ENCODE data around the gene OSBP2.

OSBP2 gene

DNA sequence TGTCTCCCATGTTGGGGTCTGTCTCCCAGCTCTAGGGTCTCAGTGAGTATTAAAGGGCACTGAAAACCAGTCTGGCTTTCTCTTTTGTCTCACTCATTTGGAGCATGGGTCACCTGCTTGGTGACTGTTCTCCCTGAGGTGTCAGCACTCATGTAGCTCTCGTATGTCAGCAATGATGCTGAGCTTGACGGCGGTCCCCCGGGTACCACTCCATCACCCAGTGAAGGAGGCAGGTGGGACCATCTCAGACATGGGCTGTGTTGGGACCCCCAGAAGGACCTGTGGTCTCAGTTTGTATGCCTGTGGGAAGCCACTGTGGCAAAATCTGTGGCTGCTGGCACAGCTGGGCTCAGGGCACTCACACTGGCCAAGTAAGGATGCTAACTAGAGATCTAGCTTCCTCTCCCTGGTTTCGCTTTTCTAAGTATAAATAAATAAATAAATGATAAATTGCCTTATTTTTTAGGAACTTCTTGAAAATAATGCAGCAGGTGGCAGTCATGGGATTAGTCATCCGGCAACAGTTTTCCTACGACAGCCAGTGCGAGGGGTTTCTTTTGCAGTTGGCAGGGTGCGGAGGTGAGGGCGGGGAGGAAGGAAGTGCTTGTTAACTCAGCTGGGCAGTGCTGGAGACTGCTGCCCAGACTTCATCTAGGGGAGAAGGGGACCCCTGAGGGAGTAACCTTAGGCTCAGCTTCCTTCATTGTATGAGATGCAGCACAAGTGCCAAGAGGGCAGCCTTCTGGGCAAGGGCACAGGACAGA is 48.8 kb downstream of the OSBP2 start:
- no peaks in the 10 kb centered on the region for H3K4me1 ChIP-seq (ENCODE audit: insufficient read depth, low read length, severe bottlenecking)
- H3K27ac ChIP-seq (ENCODE audit: low read depth, low read length, poor library complexity, severe bottlenecking): no peak overlapping the region
- no peaks in the 10 kb centered on the region; the same call in 1 of the 2 replicates for H3K27me3 ChIP-seq (ENCODE audit: insufficient read depth, low read length)
- no peak overlapping the region for H2AFZ ChIP-seq (ENCODE audit: low read length)
- no peaks in the 10 kb centered on the region for H3K36me3 ChIP-seq (ENCODE audit: insufficient read depth, low read length)
- no peak overlapping the region for H3K9ac ChIP-seq (ENCODE audit: low read length)
- H3K4me2 ChIP-seq (ENCODE audit: low read length): no peak overlapping the region
- no peaks in the 10 kb centered on the region for H3K9me3 ChIP-seq (ENCODE audit: low read length)
- H3K9me2 ChIP-seq (ENCODE audit: low read depth, low read length): no peaks in the 10 kb centered on the region
- no peak overlapping the region for H3K4me3 ChIP-seq (ENCODE audit: low read depth, low read length, poor library complexity, severe bottlenecking)
- no peaks in the 10 kb centered on the region for H3K79me2 ChIP-seq (ENCODE audit: insufficient read depth, low read length)
- TF ChIP-seq, protein P1, sequence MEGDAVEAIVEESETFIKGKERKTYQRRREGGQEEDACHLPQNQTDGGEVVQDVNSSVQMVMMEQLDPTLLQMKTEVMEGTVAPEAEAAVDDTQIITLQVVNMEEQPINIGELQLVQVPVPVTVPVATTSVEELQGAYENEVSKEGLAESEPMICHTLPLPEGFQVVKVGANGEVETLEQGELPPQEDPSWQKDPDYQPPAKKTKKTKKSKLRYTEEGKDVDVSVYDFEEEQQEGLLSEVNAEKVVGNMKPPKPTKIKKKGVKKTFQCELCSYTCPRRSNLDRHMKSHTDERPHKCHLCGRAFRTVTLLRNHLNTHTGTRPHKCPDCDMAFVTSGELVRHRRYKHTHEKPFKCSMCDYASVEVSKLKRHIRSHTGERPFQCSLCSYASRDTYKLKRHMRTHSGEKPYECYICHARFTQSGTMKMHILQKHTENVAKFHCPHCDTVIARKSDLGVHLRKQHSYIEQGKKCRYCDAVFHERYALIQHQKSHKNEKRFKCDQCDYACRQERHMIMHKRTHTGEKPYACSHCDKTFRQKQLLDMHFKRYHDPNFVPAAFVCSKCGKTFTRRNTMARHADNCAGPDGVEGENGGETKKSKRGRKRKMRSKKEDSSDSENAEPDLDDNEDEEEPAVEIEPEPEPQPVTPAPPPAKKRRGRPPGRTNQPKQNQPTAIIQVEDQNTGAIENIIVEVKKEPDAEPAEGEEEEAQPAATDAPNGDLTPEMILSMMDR (IDR thresholded peaks at IDR 0.05; ENCODE audit: low read length): no peak
- TF ChIP-seq EZH2 (IDR thresholded peaks at IDR 0.05; ENCODE audit: borderline replicate concordance, low read length): no peak
- H4K20me1 ChIP-seq (ENCODE audit: insufficient read depth, low read length): no peaks in the 10 kb centered on the region
- no peaks in the 10 kb centered on the region for H3F3A ChIP-seq (ENCODE audit: insufficient read depth, low read length)

DNA sequence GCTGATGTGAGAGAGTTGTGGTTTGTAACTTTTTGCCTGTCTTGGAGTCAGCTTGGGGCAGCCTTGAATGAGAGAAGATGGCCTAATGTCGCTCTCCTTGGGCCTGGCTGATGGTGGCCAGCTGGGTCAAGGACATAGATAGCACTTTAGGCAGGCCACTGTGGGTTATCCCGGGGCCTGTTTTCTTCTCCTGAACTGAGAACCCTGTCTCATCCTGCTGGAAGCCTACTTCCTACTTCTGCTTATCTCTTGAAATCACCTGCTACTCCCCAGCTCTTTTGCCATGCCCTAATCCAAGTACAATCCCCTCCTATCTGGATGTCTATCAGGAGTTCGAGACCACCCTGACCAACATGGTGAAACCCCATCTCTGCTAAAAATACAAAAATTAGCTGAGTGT is 49.5 kb downstream of the OSBP2 start:
- H3K27me3 ChIP-seq (ENCODE audit: insufficient read depth, low read length): no peaks in the 10 kb centered on the region; the same call in 1 of the 2 replicates
- H3K79me2 ChIP-seq (ENCODE audit: insufficient read depth, low read length): no peaks in the 10 kb centered on the region
- no peaks in the 10 kb centered on the region for H3K9me3 ChIP-seq (ENCODE audit: low read length)
- H3F3A ChIP-seq (ENCODE audit: insufficient read depth, low read length): no peaks in the 10 kb centered on the region
- TF ChIP-seq, protein P1 (IDR thresholded peaks at IDR 0.05; ENCODE audit: low read length): no peak
- TF ChIP-seq EZH2 (IDR thresholded peaks at IDR 0.05; ENCODE audit: borderline replicate concordance, low read length): no peak
- H3K4me2 ChIP-seq (ENCODE audit: low read length): no peak overlapping the region
- no peak overlapping the region for H3K4me3 ChIP-seq (ENCODE audit: low read depth, low read length, poor library complexity, severe bottlenecking)
- H3K27ac ChIP-seq (ENCODE audit: low read depth, low read length, poor library complexity, severe bottlenecking): no peak overlapping the region
- H3K4me1 ChIP-seq (ENCODE audit: insufficient read depth, low read length, severe bottlenecking): no peaks in the 10 kb centered on the region
- H3K9ac ChIP-seq (ENCODE audit: low read length): no peak overlapping the region
- no peaks in the 10 kb centered on the region for H3K36me3 ChIP-seq (ENCODE audit: insufficient read depth, low read length)
- no peak overlapping the region for H2AFZ ChIP-seq (ENCODE audit: low read length)
- no peaks in the 10 kb centered on the region for H4K20me1 ChIP-seq (ENCODE audit: insufficient read depth, low read length)
- H3K9me2 ChIP-seq (ENCODE audit: low read depth, low read length): no peaks in the 10 kb centered on the region

DNA sequence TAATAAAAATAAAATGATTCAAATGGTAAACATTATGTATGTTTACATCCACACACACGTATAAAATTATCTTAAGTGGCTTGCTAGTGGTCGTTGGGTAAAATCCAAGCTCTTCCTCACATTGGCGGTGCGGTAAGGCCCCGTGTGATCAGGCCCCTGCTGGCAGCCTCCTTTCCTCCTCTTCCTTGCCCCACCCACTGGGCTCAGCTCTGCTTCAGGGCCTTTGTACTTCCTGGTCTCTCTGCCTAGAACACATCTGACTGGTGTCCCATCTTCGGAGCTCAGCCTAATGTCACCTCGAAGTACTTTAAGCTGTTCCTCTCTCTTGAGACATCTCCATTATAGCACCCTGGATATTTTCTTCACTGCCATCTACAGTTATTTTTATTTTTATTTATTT is 52.8 kb downstream of the OSBP2 start:
- no peaks in the 10 kb centered on the region for H3K4me1 ChIP-seq (ENCODE audit: insufficient read depth, low read length, severe bottlenecking)
- no peaks in the 10 kb centered on the region; the same call in 1 of the 2 replicates for H3K27me3 ChIP-seq (ENCODE audit: insufficient read depth, low read length)
- no peaks in the 10 kb centered on the region for H3K9me3 ChIP-seq (ENCODE audit: low read length)
- no peak overlapping the region for H3K9ac ChIP-seq (ENCODE audit: low read length)
- no peak overlapping the region for H3K4me2 ChIP-seq (ENCODE audit: low read length)
- no peaks in the 10 kb centered on the region for H3K36me3 ChIP-seq (ENCODE audit: insufficient read depth, low read length)
- H3F3A ChIP-seq (ENCODE audit: insufficient read depth, low read length): no peaks in the 10 kb centered on the region
- TF ChIP-seq EZH2 (IDR thresholded peaks at IDR 0.05; ENCODE audit: borderline replicate concordance, low read length): no peak
- TF ChIP-seq, protein P1 (IDR thresholded peaks at IDR 0.05; ENCODE audit: low read length): no peak
- H2AFZ ChIP-seq (ENCODE audit: low read length): no peak overlapping the region
- H3K4me3 ChIP-seq (ENCODE audit: low read depth, low read length, poor library complexity, severe bottlenecking): no peak overlapping the region
- no peaks in the 10 kb centered on the region for H4K20me1 ChIP-seq (ENCODE audit: insufficient read depth, low read length)
- no peaks in the 10 kb centered on the region for H3K9me2 ChIP-seq (ENCODE audit: low read depth, low read length)
- H3K79me2 ChIP-seq (ENCODE audit: insufficient read depth, low read length): no peaks in the 10 kb centered on the region
- H3K27ac ChIP-seq (ENCODE audit: low read depth, low read length, poor library complexity, severe bottlenecking): no peak overlapping the region

Measured in OCI-LY1 (cell line).